ENCODE data around the gene REPIN1. TPM values are rescaled to one million over a fixed set of nuclear protein-coding genes. Genes with fewer than 3 reads are reported as not detected.

REPIN1 gene
- total and polyA plus RNA-seq, 9 of the 15 experiments (the other 6 are each of a cell fraction or from before 2014, with no cell fraction given) = 8.1 to 283 (median 94.3) TPM

DNA sequence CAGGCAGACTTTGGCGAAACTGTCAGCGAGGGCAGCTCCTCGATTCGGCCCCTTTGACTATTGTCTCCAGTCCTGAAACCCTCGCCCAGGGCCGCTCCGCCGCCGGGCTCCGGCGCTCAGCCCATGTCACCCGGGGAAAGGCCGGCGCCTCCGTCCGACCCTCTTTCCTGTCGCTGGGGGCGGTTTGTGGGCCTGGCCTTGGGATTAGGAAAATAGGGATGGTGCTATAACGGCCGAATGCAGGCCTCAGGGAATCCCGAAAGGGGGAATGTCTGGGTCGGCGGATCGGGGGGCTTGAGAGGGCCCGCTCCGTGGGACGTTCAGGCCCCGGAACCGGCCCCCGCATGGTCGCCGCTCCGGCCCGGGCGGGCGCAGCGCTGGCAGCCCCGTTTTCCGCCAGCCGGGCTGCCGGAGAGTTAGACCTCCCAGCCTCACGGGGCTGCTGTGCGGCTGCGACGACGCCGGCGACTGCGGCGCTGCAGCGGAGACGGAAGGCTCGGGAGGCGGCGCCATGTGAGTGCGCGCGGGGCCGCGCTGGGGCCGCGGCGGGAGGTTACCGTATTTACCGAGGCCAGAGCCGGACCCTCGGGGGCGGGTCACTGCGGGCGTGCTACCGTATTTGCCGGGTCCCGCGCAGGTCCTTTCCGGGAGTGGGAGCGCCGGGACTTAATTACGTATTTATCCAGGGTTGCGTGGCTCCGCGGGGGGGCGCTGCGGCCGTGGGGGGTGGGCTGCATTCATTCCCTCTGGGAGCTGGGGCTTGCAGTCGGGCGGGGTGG, 36.4 kb downstream of the REPIN1 start (continued):
- TF ChIP-seq ZNF695 (CRISPR knock-in tag; IDR thresholded peaks at IDR 0.05) = no peak
- no peak for TF ChIP-seq RFX1 (IDR thresholded peaks at IDR 0.05)
- TF ChIP-seq, protein P1, sequence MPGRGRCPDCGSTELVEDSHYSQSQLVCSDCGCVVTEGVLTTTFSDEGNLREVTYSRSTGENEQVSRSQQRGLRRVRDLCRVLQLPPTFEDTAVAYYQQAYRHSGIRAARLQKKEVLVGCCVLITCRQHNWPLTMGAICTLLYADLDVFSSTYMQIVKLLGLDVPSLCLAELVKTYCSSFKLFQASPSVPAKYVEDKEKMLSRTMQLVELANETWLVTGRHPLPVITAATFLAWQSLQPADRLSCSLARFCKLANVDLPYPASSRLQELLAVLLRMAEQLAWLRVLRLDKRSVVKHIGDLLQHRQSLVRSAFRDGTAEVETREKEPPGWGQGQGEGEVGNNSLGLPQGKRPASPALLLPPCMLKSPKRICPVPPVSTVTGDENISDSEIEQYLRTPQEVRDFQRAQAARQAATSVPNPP (IDR thresholded peaks at IDR 0.05; ENCODE audit: borderline replicate concordance, insufficient read depth, insufficient read length) = no peak
- TF ChIP-seq, protein P2, sequence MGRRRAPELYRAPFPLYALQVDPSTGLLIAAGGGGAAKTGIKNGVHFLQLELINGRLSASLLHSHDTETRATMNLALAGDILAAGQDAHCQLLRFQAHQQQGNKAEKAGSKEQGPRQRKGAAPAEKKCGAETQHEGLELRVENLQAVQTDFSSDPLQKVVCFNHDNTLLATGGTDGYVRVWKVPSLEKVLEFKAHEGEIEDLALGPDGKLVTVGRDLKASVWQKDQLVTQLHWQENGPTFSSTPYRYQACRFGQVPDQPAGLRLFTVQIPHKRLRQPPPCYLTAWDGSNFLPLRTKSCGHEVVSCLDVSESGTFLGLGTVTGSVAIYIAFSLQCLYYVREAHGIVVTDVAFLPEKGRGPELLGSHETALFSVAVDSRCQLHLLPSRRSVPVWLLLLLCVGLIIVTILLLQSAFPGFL (CRISPR knock-in tag; IDR thresholded peaks at IDR 0.05) = no peak
- TF ChIP-seq, protein P3, sequence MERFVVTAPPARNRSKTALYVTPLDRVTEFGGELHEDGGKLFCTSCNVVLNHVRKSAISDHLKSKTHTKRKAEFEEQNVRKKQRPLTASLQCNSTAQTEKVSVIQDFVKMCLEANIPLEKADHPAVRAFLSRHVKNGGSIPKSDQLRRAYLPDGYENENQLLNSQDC (CRISPR knock-in tag; IDR thresholded peaks at IDR 0.05) = 0 out of 2 replicates have a peak, but pooled peaks have one; percentile 59
- peak; percentile 91 for TF ChIP-seq L3MBTL2 (IDR thresholded peaks at IDR 0.05)
- TF ChIP-seq MTA1 (IDR thresholded peaks at IDR 0.05; ENCODE audit: borderline replicate concordance) = peak; percentile 81; the same call in 1 of the 2 replicates
- no peak for TF ChIP-seq SMARCE1 (IDR thresholded peaks at IDR 0.05)
- 0 out of 2 replicates have a peak, but pooled peaks have one; percentile 54 for TF ChIP-seq ZNF143 (CRISPR knock-in tag; IDR thresholded peaks at IDR 0.05)
- TF ChIP-seq POU5F1 (IDR thresholded peaks at IDR 0.05; ENCODE audit: borderline replicate concordance, low read depth, low read length, partially characterized antibody) = no peak
- TF ChIP-seq, protein P4, sequence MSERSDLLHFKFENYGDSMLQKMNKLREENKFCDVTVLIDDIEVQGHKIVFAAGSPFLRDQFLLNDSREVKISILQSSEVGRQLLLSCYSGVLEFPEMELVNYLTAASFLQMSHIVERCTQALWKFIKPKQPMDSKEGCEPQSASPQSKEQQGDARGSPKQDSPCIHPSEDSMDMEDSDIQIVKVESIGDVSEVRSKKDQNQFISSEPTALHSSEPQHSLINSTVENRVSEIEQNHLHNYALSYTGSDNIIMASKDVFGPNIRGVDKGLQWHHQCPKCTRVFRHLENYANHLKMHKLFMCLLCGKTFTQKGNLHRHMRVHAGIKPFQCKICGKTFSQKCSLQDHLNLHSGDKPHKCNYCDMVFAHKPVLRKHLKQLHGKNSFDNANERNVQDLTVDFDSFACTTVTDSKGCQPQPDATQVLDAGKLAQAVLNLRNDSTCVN (CRISPR knock-in tag; IDR thresholded peaks at IDR 0.05) = no peak
- no peak for TF ChIP-seq HIVEP1 (CRISPR knock-in tag; IDR thresholded peaks at IDR 0.05)
- peak; percentile 52; the same call in 1 of the 2 replicates for TF ChIP-seq KLF6 (CRISPR knock-in tag; IDR thresholded peaks at IDR 0.05; ENCODE audit: borderline replicate concordance)
- no peak for TF ChIP-seq NFYB (IDR thresholded peaks at IDR 0.05; ENCODE audit: extremely low read depth, insufficient read length)
- no peak for TF ChIP-seq ZKSCAN3 (CRISPR knock-in tag; IDR thresholded peaks at IDR 0.05)
- peak; percentile 93; the same call in 1 of the 2 replicates for TF ChIP-seq ZNF589 (CRISPR knock-in tag; IDR thresholded peaks at IDR 0.05; ENCODE audit: low read depth)
- no peak for TF ChIP-seq MBD2 (IDR thresholded peaks at IDR 0.05; ENCODE audit: borderline replicate concordance, low read depth)
- TF ChIP-seq MAFF (IDR thresholded peaks at IDR 0.05; ENCODE audit: low read length) = no peak
- TF ChIP-seq, protein P5, sequence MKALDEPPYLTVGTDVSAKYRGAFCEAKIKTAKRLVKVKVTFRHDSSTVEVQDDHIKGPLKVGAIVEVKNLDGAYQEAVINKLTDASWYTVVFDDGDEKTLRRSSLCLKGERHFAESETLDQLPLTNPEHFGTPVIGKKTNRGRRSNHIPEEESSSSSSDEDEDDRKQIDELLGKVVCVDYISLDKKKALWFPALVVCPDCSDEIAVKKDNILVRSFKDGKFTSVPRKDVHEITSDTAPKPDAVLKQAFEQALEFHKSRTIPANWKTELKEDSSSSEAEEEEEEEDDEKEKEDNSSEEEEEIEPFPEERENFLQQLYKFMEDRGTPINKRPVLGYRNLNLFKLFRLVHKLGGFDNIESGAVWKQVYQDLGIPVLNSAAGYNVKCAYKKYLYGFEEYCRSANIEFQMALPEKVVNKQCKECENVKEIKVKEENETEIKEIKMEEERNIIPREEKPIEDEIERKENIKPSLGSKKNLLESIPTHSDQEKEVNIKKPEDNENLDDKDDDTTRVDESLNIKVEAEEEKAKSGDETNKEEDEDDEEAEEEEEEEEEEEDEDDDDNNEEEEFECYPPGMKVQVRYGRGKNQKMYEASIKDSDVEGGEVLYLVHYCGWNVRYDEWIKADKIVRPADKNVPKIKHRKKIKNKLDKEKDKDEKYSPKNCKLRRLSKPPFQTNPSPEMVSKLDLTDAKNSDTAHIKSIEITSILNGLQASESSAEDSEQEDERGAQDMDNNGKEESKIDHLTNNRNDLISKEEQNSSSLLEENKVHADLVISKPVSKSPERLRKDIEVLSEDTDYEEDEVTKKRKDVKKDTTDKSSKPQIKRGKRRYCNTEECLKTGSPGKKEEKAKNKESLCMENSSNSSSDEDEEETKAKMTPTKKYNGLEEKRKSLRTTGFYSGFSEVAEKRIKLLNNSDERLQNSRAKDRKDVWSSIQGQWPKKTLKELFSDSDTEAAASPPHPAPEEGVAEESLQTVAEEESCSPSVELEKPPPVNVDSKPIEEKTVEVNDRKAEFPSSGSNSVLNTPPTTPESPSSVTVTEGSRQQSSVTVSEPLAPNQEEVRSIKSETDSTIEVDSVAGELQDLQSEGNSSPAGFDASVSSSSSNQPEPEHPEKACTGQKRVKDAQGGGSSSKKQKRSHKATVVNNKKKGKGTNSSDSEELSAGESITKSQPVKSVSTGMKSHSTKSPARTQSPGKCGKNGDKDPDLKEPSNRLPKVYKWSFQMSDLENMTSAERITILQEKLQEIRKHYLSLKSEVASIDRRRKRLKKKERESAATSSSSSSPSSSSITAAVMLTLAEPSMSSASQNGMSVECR (CRISPR knock-in tag; IDR thresholded peaks at IDR 0.05) = peak; percentile 95
- no peak for TF ChIP-seq STAG1 (CRISPR knock-in tag; IDR thresholded peaks at IDR 0.05; ENCODE audit: borderline replicate concordance)
- no peak for TF ChIP-seq ZNF146 (CRISPR knock-in tag; IDR thresholded peaks at IDR 0.05; ENCODE audit: unreplicated experiment)

Measured in K562 (cell line).